HEK293T (cell line): ENCODE results near the gene PATL2.
"Not testable (repeated sequence)": the region's sequence is repeated elsewhere in the genome, so short reads cannot be mapped to it uniquely, and the experiment has no call there.

Experiments
- FOXK2 ChIP-seq: fragments of 450-650 bp; IDR thresholded peaks from 2 replicates; pipeline ENCODE4 v1.6.1; 2016; ENCODE audit warnings: mild to moderate bottlenecking
- SP1 ChIP-seq: fragments of 450-650 bp; IDR thresholded peaks from 2 replicates; pipeline ENCODE4 v1.6.1; 2017
- SUZ12 ChIP-seq: fragments of 450-650 bp; IDR thresholded peaks from 2 replicates; pipeline ENCODE4 v1.6.1; 2016; ENCODE audit warnings: mild to moderate bottlenecking
- TARDBP ChIP-seq: fragments of 450-650 bp; IDR thresholded peaks from 2 replicates; pipeline ENCODE4 v1.6.1; 2016

GRCh38 chr15:44739222-44739847 lies 28.2 kb upstream of the PATL2 start:
- TF ChIP-seq FOXK2, SP1, SUZ12, TARDBP: not testable (repeated sequence)
